Gastroesophageal sphincter (tissue), 3 donors: ENCODE measurements around the gene NKD1.

Experiments
- EP300 ChIP-seq: sonication (generic); formaldehyde crosslinking; IDR thresholded peaks from one replicate; pipeline ENCODE4 v1.6.1; 2017; ENCODE audit warnings: antibody characterized with exemption, mild to moderate bottlenecking
- POLR2A ChIP-seq, 2 donors: fragments of 450-650 bp; IDR thresholded peaks; one replicate each; pipeline ENCODE4 v1.6.1; 2017; ENCODE audit warnings: antibody characterized with exemption in 2 of 2, mild to moderate bottlenecking in 2 of 2, moderate library complexity in 1 of 2
- POLR2AphosphoS5 ChIP-seq: sonication (generic); formaldehyde crosslinking; IDR thresholded peaks from one replicate; pipeline ENCODE4 v1.6.1; 2017; ENCODE audit warnings: antibody characterized with exemption
- TF ChIP-seq, protein P1 (sequence below), 4 experiments: fragments of 200-600 bp in 2 of 4; fragments of 450-650 bp in 2 of 4; sonication (generic) in 1 of 4; IDR thresholded peaks; one replicate each; pipeline ENCODE4 v1.5.1; 2017 to 2019; ENCODE audit warnings: antibody characterized with exemption in 4 of 4, mild to moderate bottlenecking in 2 of 4, moderate library complexity in 2 of 4

DNA sequence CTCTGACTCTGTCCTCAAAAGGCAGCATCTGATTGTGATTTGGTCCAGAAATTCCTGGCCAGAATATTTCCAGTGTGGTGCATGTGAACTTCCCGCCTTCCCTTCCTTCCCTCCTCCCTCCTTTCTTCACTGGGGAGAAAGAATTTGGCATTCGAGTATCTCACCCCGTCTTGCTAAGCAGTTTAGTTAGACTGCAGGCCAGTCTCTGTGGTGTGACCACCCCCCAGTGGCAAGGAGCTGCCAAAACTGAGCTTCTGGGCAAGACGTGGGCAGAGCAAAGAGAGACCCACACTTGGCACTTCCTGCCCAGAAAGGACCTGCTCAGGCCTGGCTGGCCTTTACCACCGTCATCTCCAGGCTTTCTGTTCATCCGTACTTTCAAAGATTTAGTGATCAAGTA, 96.5 kb downstream of the NKD1 start:
- no peak for TF ChIP-seq POLR2A (IDR thresholded peaks at IDR 0.05)
- TF ChIP-seq, protein P1, sequence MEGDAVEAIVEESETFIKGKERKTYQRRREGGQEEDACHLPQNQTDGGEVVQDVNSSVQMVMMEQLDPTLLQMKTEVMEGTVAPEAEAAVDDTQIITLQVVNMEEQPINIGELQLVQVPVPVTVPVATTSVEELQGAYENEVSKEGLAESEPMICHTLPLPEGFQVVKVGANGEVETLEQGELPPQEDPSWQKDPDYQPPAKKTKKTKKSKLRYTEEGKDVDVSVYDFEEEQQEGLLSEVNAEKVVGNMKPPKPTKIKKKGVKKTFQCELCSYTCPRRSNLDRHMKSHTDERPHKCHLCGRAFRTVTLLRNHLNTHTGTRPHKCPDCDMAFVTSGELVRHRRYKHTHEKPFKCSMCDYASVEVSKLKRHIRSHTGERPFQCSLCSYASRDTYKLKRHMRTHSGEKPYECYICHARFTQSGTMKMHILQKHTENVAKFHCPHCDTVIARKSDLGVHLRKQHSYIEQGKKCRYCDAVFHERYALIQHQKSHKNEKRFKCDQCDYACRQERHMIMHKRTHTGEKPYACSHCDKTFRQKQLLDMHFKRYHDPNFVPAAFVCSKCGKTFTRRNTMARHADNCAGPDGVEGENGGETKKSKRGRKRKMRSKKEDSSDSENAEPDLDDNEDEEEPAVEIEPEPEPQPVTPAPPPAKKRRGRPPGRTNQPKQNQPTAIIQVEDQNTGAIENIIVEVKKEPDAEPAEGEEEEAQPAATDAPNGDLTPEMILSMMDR (IDR thresholded peaks at IDR 0.05) = peak in 3 of 4 experiments; percentile 25 to 51 (median 46)
- no peak for TF ChIP-seq EP300
- TF ChIP-seq POLR2AphosphoS5 = peak; percentile 32
